NB4 (cell line): Measurements from ENCODE around the gene TMEM187.

Experiments used
- DNase-seq: peaks from one replicate; pipeline ENCODE4 v3.0.0; 2010; ENCODE audit warnings: low read depth
- H3K4me3 ChIP-seq: one replicate; pipeline ENCODE4 v1.5.1; 2011; ENCODE audit warnings: mild to moderate bottlenecking, low read depth, low read length, moderate library complexity
- CTCF ChIP-seq: IDR thresholded peaks from one replicate; pipeline ENCODE4 v1.5.1; 2012; ENCODE audit warnings: low read depth, low read length
- MAX ChIP-seq: IDR thresholded peaks from 2 replicates; pipeline ENCODE4 v1.6.1; 2011; ENCODE audit warnings: low read depth, low read length
- MYC ChIP-seq: IDR thresholded peaks from 2 replicates; pipeline ENCODE4 v1.6.1; 2011; ENCODE audit warnings: low read depth, low read length
- POLR2A ChIP-seq: IDR thresholded peaks from 2 replicates; pipeline ENCODE4 v1.6.1; 2011; ENCODE audit warnings: mild to moderate bottlenecking; ENCODE audit not compliant: insufficient read length; ENCODE audit errors: extremely low read depth

Gene TMEM187

DNA sequence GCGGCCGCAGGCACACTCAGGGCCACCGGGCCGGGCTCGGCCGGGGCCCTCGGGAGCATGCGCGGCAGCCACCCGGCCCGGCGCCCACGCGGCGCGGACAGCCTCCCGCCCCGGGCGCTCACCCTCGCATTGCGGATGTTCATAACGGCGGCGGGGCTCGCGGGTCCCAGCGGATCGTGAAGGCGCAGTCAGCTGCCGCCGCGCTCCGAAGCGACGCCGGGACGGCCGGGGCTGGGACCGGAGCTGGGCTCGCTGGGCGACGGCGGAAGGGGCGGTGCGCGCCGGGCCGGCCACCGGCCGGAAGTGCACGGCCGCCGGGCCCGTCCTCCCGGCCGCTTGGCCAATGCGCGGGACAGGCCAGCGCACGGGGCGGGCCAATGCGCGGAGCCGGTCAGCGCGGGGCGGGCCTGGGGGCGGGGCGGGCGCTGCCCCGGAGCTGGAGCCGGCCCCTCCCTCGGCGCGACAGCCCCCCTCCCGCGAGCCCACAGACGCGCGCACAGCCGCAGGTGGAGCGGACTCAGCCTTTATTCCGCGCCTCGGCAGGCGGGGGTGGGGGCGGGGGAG lies 37.7 kb upstream of the TMEM187 start, which contains the start of gene NAA10:
Gene NAA10 (minus strand): TSS at position 276 of the 564 bp plus-strand sequence. CDS start 133 bp downstream, at position 143.
- TF ChIP-seq MYC (no peak; the same call in 1 of the 2 replicates), POLR2A (peak; percentile 51), CTCF (no peak), MAX (no peak)
- DNase-seq: peak; percentile 85
- H3K4me3 ChIP-seq: peak within 1 kb of the TSS; percentile 88

- no peak for DNase-seq
- peak overlapping the region; percentile 47 for H3K4me3 ChIP-seq
- peak; percentile 79 for TF ChIP-seq MAX
- no peak for TF ChIP-seq CTCF
- peak; percentile 85 for TF ChIP-seq MYC
These were observed 37.2 kb upstream of the TMEM187 start for GRCh38 chrX:153935326-153935851.

DNA sequence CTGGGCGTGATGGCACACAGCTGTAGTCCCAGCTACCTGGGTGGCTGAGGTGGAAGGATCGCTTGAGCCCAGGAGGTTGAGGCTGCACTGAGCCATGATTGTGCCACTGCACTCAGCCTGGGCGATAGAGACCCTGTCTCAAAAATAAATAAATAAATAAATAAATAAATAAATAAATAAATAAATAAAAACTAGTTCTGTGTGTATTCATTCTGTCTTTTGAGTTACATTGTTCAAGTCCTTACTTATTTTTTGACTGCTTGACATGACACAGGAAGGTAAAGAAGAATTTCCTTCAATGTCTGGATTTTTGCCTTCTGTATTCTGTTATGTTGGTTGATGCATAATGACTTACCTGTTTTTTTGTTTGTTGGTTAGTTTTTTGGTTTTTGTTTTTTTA lies 35.5 kb upstream of the TMEM187 start:
- DNase-seq: no peak
- no peak overlapping the region for H3K4me3 ChIP-seq

DNA sequence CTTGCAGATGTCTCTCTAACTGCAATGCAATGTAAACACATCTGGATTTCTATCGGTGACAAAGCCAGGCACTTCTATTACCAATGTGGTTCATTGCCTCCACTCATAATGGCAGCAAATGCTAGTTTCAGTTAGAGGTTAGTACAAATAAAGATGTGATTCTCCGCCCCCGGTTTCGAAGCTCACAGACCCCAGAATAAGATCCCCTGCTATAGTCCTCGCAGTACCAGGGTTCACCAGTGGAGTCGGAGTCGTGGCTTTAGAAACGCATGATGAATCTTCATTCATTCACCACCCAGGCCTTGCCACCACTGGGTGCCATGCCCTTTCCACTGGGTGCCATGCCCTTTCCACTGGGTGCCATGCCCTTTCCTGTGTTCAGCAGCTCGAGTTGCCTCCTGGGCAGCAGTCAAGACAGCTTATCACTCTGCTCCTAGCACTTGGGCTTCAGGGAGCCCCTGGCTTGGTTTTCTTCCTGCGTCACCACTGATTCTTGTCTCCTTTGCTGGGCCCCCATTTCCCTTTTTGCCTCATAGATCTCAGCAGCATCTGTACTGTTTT lies 34.2 kb upstream of the TMEM187 start:
- no peak overlapping the region for H3K4me3 ChIP-seq
- DNase-seq: no peak
- TF ChIP-seq POLR2A (no peak), MYC (no peak), CTCF (no peak), MAX (no peak)

More for the DNA sequence above, 35.5 kb upstream of the TMEM187 start:
- no peak for TF ChIP-seq MYC
- TF ChIP-seq MAX: no peak
- no peak for TF ChIP-seq POLR2A
- no peak for TF ChIP-seq CTCF

- H3K4me3 ChIP-seq: no peak overlapping the region
- TF ChIP-seq MYC (no peak), POLR2A (no peak), MAX (no peak), CTCF (no peak)
- DNase-seq: no peak
These were observed 33.0 kb upstream of the TMEM187 start for GRCh38 chrX:153939573-153939972.
